Left lobe of liver (tissue), 2 donors: ENCODE data around the gene CRTC1. TPM values are rescaled to one million over a fixed set of nuclear protein-coding genes. Genes with fewer than 3 reads are reported as not detected.
"Not testable (repeated sequence)": the region's sequence is repeated elsewhere in the genome, so short reads cannot be mapped to it uniquely, and the experiment has no call there.

Source experiments
- ATAC-seq: fragments of 200-7000 bp; cut with Tn5 transposase; one replicate; pipeline ENCODE4 v1.9.1; 2020; ENCODE audit warnings: mild to moderate bottlenecking, moderate library complexity
- DNase-seq: peaks from one replicate; pipeline ENCODE4 v3.0.0-alpha.2; 2020; ENCODE audit warnings: low spot score
- total RNA-seq: library from RNA; stranded (reverse); gene quantifications from one replicate; pipeline ENCODE4 v1.2.1, GENCODE V29; 2021
- donor health status: DM: no; HTN: no; CAD: no; lungs with moderate emphysema.
- donor health status: DM: no; HTN: yes; CAD: no.

Gene CRTC1
- total RNA-seq, 1 donor from 2014 or later = 6.2 TPM

- DNase-seq (no peak), ATAC-seq (no peak)
Observed at GRCh38 chr19:18794029-18794313, 110.5 kb downstream of the CRTC1 start.

GRCh38 chr19:18794692-18795091 is 111.2 kb downstream of the CRTC1 start:
- no peak for ATAC-seq

GRCh38 chr19:18795540-18795939 is 112.1 kb downstream of the CRTC1 start:
- ATAC-seq (no peak), DNase-seq (no peak)

More at GRCh38 chr19:18794692-18795091, 111.2 kb downstream of the CRTC1 start:
- no peak for DNase-seq

GRCh38 chr19:18796239-18796638 is 112.8 kb downstream of the CRTC1 start:
- no peak for DNase-seq

GRCh38 chr19:18798384-18799352 is 115.2 kb downstream of the CRTC1 start:
- ATAC-seq (no peak), DNase-seq (no peak)

More at GRCh38 chr19:18796239-18796638, 112.8 kb downstream of the CRTC1 start:
- ATAC-seq = no peak

GRCh38 chr19:18799389-18799970 is 116.0 kb downstream of the CRTC1 start:
- no peak for DNase-seq

GRCh38 chr19:18800079-18800478 is 116.6 kb downstream of the CRTC1 start:
- DNase-seq = no peak
- ATAC-seq = no peak

More at GRCh38 chr19:18799389-18799970, 116.0 kb downstream of the CRTC1 start:
- no peak for ATAC-seq

GRCh38 chr19:18800636-18801035 is 117.2 kb downstream of the CRTC1 start:
- ATAC-seq (no peak), DNase-seq (no peak)

- ATAC-seq = no peak
- DNase-seq = no peak
Observed at GRCh38 chr19:18802354-18802753, 118.9 kb downstream of the CRTC1 start.

DNA sequence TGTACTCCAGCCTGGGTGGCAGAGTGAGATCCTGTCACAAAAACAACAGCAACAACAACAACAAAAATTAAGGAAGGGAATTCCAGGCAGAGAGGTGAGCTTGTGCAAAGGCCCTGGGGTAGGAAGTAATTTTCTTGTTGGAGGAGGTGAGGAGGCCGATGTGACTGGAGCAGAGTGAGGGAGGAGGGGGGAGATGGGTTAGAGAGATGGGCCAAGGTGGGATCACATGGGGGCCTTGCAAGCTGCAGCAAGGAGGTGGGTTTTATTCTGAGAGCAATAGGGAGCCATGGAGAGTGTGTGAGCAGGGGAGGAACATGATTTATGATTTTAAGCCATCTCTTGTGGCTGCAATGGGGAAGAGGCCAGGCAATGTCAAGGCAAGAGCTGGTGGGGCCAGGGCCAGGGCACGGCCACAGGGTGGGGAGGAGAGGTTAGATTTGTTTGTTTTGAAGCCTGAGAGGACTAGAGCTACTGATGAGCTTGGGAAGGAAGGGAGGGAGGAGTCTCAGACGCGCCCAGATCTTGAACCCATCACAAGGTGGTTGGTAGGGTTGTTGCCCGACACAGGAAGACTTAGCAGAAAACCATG is 120.2 kb downstream of the CRTC1 start:
- no peak for DNase-seq
- ATAC-seq = no peak

GRCh38 chr19:18804139-18804601 is 120.7 kb downstream of the CRTC1 start:
- ATAC-seq (no peak), DNase-seq (no peak)

- ATAC-seq (no peak), DNase-seq (no peak)
Observed at GRCh38 chr19:18804643-18805042, 121.2 kb downstream of the CRTC1 start.

GRCh38 chr19:18807861-18808331 is 124.4 kb downstream of the CRTC1 start:
- ATAC-seq = no peak
- no peak for DNase-seq

DNA sequence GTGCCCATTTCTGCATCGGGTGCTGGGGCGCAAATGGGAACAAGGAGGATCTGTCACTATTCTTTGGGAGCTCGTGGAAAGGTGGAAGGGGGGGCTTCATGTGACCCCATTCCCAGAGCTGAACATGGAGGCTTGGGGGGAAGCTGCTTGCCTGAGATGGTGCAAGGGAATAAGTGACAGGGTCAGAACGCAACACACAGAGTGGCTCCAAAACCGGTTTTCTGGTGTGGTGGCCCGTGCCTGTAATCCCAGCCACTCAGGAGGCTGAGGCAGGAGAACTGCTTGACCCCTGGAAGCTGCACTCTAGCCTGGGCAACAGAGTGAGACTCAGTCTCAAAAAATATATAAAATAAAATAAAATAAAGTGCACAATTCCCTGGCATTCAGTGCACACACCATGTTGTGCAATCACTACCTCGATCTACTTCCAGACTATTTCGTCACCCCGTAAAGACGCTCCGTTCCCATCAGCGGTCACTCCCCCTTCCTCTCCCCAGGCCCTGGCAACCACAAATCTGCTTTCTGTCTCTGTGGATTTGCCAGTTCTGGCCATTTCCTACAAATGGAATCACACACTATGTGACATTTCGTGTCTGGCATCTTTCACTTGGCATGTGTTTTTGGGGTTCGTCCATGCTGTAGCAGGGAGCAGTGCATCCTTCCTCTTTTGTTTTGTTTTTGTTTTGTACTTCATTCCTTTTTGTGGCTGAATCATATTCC is 125.8 kb downstream of the CRTC1 start:
- DNase-seq (peak; percentile 63), ATAC-seq (peak; percentile 86)

- DNase-seq, ATAC-seq: not testable (repeated sequence)
Observed at GRCh38 chr19:18811638-18812037, 128.2 kb downstream of the CRTC1 start.

DNA sequence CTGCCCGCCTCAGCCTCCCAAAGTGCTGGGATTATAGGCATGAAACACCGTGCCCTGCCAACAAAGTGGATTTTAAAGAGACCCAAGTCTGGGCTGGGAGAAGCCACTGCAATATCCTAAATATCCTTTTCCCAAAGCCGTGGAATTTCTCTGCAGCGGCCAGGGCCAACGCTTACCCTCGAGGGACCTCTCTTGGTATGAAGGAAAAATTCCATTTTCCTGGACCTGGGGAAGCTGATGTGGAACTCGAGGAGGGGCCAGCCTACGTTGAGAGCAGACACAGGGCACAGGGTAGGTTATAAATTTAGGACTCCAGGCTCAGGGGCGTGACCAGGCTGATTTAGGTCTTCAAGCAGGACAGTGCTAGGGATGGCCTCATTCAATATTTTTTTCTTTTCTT is 130.6 kb downstream of the CRTC1 start:
- DNase-seq (no peak), ATAC-seq (no peak)

- ATAC-seq (no peak), DNase-seq (no peak)
Observed at GRCh38 chr19:18815673-18816072, 132.2 kb downstream of the CRTC1 start.

GRCh38 chr19:18816645-18817044 is 133.2 kb downstream of the CRTC1 start:
- not testable (repeated sequence) for ATAC-seq

GRCh38 chr19:18817574-18817973 is 134.1 kb downstream of the CRTC1 start:
- DNase-seq = no peak
- no peak for ATAC-seq

More at GRCh38 chr19:18816645-18817044, 133.2 kb downstream of the CRTC1 start:
- DNase-seq = not testable (repeated sequence)

GRCh38 chr19:18828786-18829185 is 145.3 kb downstream of the CRTC1 start:
- ATAC-seq = no peak
- DNase-seq = no peak

GRCh38 chr19:18830488-18830887 is 147.0 kb downstream of the CRTC1 start:
- DNase-seq = no peak
- no peak for ATAC-seq
